ENCODE data around the gene VILL. TPM values are rescaled to one million over a fixed set of nuclear protein-coding genes. Genes with fewer than 3 reads are reported as not detected.
"Not testable (repeated sequence)": the region's sequence is repeated elsewhere in the genome, so short reads cannot be mapped to it uniquely, and the experiment has no call there.

Gene VILL
- total and polyA plus RNA-seq, 10 of the 15 experiments (the other 5 are each of a cell fraction or from before 2014, with no cell fraction given), result 0.15 to 5.4 (median 2.1) TPM; not detected in 1

GRCh38 chr3:37972056-37972455 lies 18.5 kb upstream of the VILL start:
- in situ Hi-C loops (cut with MboI), result not testable (repeated sequence)
- intact Hi-C loops (cut with micrococcal nuclease; ENCODE audit: unreplicated experiment), result loop anchor here (10.0 kb wide), 1 partner anchor 323 kb away; no protein-coding TSS in a partner anchor

GRCh38 chr3:37973246-37974054 lies 17.1 kb upstream of the VILL start:
- no peak overlapping the region for H3K9ac ChIP-seq (ENCODE audit: control insufficient read depth, insufficient read depth, low read length)
- SMC1A ChIA-PET (ENCODE audit: uncharacterized antibody, unreplicated experiment), result interaction anchor here (0.6 to 1.6 kb wide), 5 partner anchors 21 to 164 kb away, joined by 3 to 8 read pairs (median 3); partner anchors contain the start of gene ACAA1
- H4K20me1 ChIP-seq (ENCODE audit: control insufficient read depth, insufficient read depth), result no peaks in the 10 kb centered on the region
- no peak overlapping the region for H3K4me2 ChIP-seq (ENCODE audit: control insufficient read depth, insufficient read depth)
- CTCF ChIA-PET, result interaction anchor here (1.0 to 3.4 kb wide), 19 partner anchors 8 to 683 kb away, joined by 3 to 25 read pairs (median 5); partner anchors contain the start of gene DLEC1
- no peak overlapping the region for H3K4me3 ChIP-seq
- no peaks in the 10 kb centered on the region for H3K79me2 ChIP-seq (ENCODE audit: control insufficient read depth, insufficient read depth, low read length)
- POLR2A ChIA-PET, result no interaction called here
- intact Hi-C loops (cut with micrococcal nuclease; ENCODE audit: unreplicated experiment), result loop anchor here (1.0 to 10.0 kb wide), 3 partner anchors 23 to 321 kb away; no protein-coding TSS in a partner anchor
- H3K9me3 ChIP-seq (replicated peaks; ENCODE audit: control insufficient read depth, insufficient read depth, low read length), result no peaks in the 10 kb centered on the region
- WGBS (ENCODE audit: insufficient coverage, insufficient replicate concordance, low lambda C conversion rate, missing lambda C conversion rate), result 42% methylated on average over 12 of the region's 12 CpGs
- H3K36me3 ChIP-seq (ENCODE audit: control insufficient read depth in 2 of 2, insufficient read depth in 2 of 2, low read length in 1 of 2), result no peaks in the 10 kb centered on the region
- ATAC-seq (no peak), FAIRE-seq (no peak), DNase-seq (ENCODE audit: low read depth, low spot score) (no peak)
- in situ Hi-C loops (cut with MboI), result no loop called here
- RAD21 ChIA-PET (ENCODE audit: unreplicated experiment), result interaction anchor here (1.5 to 2.7 kb wide), 5 partner anchors 23 to 507 kb away, joined by 4 to 9 read pairs (median 5); partner anchors contain the start of gene SLC22A14
- no peaks in the 10 kb centered on the region for H3K4me1 ChIP-seq (ENCODE audit: control insufficient read depth, insufficient read depth, low read length)
- H2AFZ ChIP-seq (ENCODE audit: control insufficient read depth, low read depth, low read length), result no peak overlapping the region
- BruUV-seq (replicated peaks), result no TSS peak
- no peaks in the 10 kb centered on the region for H3K27me3 ChIP-seq (replicated peaks in 1 of 2; ENCODE audit: control insufficient read depth in 2 of 2, insufficient read depth in 2 of 2, low read length in 1 of 2)
- no peak overlapping the region for H3K27ac ChIP-seq (ENCODE audit: control insufficient read depth, insufficient read depth)
- TF ChIP-seq RUNX3 (IDR thresholded peaks at IDR 0.05; ENCODE audit: low read length), result no peak
- TF ChIP-seq YY1 (IDR thresholded peaks at IDR 0.05; ENCODE audit: low read depth, low read length), result no peak
- no peak for TF ChIP-seq RAD51 (IDR thresholded peaks at IDR 0.05)
- TF ChIP-seq RBBP5 (conservative IDR thresholded peaks at IDR 0.05), result no peak
- no peak for TF ChIP-seq PML (IDR thresholded peaks at IDR 0.05; ENCODE audit: low read length)
- no peak for TF ChIP-seq MYC (IDR thresholded peaks at IDR 0.05; ENCODE audit: insufficient read depth, insufficient read length, insufficient replicate concordance, low read length, severe bottlenecking)
- TF ChIP-seq E2F4 (IDR thresholded peaks at IDR 0.05; ENCODE audit: low read depth, low read length), result no peak
- no peak for TF ChIP-seq KDM1A (IDR thresholded peaks at IDR 0.05; ENCODE audit: borderline replicate concordance)
- TF ChIP-seq SMC3 (IDR thresholded peaks at IDR 0.05; ENCODE audit: borderline replicate concordance, low read length), result no peak
- no peak for TF ChIP-seq TARDBP (IDR thresholded peaks at IDR 0.05; ENCODE audit: borderline replicate concordance)
- no peak for TF ChIP-seq NFIC (IDR thresholded peaks at IDR 0.05; ENCODE audit: low read depth, low read length)
- no peak for TF ChIP-seq CREB1 (IDR thresholded peaks at IDR 0.05; ENCODE audit: low read depth)
- no peak for TF ChIP-seq POLR2AphosphoS2 (IDR thresholded peaks at IDR 0.05; ENCODE audit: low read depth, low read length)
- no peak for TF ChIP-seq BRCA1 (IDR thresholded peaks at IDR 0.05; ENCODE audit: low read depth, low read length)
- TF ChIP-seq NBN (IDR thresholded peaks at IDR 0.05), result no peak
- TF ChIP-seq EZH2 (IDR thresholded peaks at IDR 0.05; ENCODE audit: borderline replicate concordance, control insufficient read depth, low read depth, low read length), result no peak
- no peak for TF ChIP-seq PAX8 (IDR thresholded peaks at IDR 0.05)
- TF ChIP-seq TCF12 (IDR thresholded peaks at IDR 0.05; ENCODE audit: low read depth, low read length), result no peak

More at GRCh38 chr3:37972056-37972455, 18.5 kb upstream of the VILL start:
- POLR2A ChIA-PET; H3K4me2 ChIP-seq (ENCODE audit: control insufficient read depth, insufficient read depth); H3K27me3 ChIP-seq (replicated peaks in 1 of 2; ENCODE audit: control insufficient read depth in 2 of 2, insufficient read depth in 2 of 2, low read length in 1 of 2); H4K20me1 ChIP-seq (ENCODE audit: control insufficient read depth, insufficient read depth); H3K27ac ChIP-seq (ENCODE audit: control insufficient read depth, insufficient read depth); H3K79me2 ChIP-seq (ENCODE audit: control insufficient read depth, insufficient read depth, low read length); H3K9ac ChIP-seq (ENCODE audit: control insufficient read depth, insufficient read depth, low read length); H2AFZ ChIP-seq (ENCODE audit: control insufficient read depth, low read depth, low read length); H3K4me1 ChIP-seq (ENCODE audit: control insufficient read depth, insufficient read depth, low read length); ATAC-seq; H3K36me3 ChIP-seq (ENCODE audit: control insufficient read depth in 2 of 2, insufficient read depth in 2 of 2, low read length in 1 of 2); DNase-seq (ENCODE audit: low read depth, low spot score); BruUV-seq (replicated peaks); H3K4me3 ChIP-seq; H3K9me3 ChIP-seq (replicated peaks; ENCODE audit: control insufficient read depth, insufficient read depth, low read length); SMC1A ChIA-PET (ENCODE audit: uncharacterized antibody, unreplicated experiment); FAIRE-seq: not testable (repeated sequence)
- ChIA-PET RAD21 (ENCODE audit: unreplicated experiment) (interaction anchor here (0.9 to 1.2 kb wide), 2 partner anchors 29 to 118 kb away, joined by 3 to 4 read pairs; no protein-coding TSS in a partner anchor), CTCF (interaction anchor here (1.5 to 2.1 kb wide), 2 partner anchors 22 to 549 kb away, joined by 4 read pairs; no protein-coding TSS in a partner anchor)
- 49% methylated on average over 8 of the region's 8 CpGs for WGBS (ENCODE audit: insufficient coverage, insufficient replicate concordance, low lambda C conversion rate, missing lambda C conversion rate)
